ENCODE data around the gene IRGC.

Gene IRGC

GRCh38 chr19:43762814-43763213 is 46.9 kb downstream of the IRGC start:
- TF ChIP-seq, protein P1, sequence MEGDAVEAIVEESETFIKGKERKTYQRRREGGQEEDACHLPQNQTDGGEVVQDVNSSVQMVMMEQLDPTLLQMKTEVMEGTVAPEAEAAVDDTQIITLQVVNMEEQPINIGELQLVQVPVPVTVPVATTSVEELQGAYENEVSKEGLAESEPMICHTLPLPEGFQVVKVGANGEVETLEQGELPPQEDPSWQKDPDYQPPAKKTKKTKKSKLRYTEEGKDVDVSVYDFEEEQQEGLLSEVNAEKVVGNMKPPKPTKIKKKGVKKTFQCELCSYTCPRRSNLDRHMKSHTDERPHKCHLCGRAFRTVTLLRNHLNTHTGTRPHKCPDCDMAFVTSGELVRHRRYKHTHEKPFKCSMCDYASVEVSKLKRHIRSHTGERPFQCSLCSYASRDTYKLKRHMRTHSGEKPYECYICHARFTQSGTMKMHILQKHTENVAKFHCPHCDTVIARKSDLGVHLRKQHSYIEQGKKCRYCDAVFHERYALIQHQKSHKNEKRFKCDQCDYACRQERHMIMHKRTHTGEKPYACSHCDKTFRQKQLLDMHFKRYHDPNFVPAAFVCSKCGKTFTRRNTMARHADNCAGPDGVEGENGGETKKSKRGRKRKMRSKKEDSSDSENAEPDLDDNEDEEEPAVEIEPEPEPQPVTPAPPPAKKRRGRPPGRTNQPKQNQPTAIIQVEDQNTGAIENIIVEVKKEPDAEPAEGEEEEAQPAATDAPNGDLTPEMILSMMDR (IDR thresholded peaks at IDR 0.05) = no peak

GRCh38 chr19:43763473-43763939 is 47.6 kb downstream of the IRGC start:
- TF ChIP-seq, protein P1 (IDR thresholded peaks at IDR 0.05) = no peak

DNA sequence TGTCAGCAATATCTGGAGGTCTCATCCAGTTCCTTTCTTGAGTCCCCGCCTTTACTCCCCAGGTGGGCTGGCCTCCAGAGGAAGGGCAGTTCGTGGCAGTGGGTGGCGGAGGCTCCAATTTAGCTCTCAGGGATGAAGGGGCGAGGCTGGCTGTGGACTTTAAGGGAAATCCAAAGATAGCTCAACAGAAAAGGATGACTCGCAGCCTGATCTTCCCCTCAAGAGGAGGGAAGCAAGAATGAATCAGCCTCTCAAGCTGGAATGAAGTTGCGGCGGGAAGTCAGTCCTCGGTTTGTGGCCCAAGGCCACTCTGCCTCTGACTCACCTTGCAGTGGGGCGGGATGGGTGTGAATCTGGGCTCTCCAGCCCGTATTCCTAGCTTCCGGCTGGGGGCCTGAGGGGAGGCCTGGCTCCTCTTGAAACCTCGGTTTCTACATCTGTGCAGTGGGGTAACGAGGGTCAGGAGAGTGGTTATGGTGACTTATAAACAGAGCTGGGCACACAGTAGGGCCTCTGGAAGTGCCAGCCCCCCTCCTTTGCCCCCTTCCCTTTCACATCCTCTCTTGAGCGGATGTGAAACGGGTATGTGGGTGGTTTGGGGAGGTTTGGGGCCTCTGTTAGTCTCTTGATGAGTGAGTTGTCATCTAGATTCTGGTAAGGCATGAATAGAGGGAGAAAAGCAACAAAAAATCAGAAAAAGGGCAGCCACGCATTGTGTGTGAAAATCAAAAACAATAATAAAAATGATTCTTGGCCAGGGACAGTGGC is 49.4 kb downstream of the IRGC start:
- TF ChIP-seq, protein P1 (IDR thresholded peaks at IDR 0.05) = no peak

GRCh38 chr19:43766755-43767043 is 50.8 kb downstream of the IRGC start:
- TF ChIP-seq, protein P1 (IDR thresholded peaks at IDR 0.05) = no peak

GRCh38 chr19:43767316-43767715 is 51.4 kb downstream of the IRGC start:
- TF ChIP-seq, protein P1 (IDR thresholded peaks at IDR 0.05) = no peak

GRCh38 chr19:43767818-43768217 is 51.9 kb downstream of the IRGC start:
- TF ChIP-seq, protein P1 (IDR thresholded peaks at IDR 0.05) = no peak

- TF ChIP-seq, protein P1 (IDR thresholded peaks at IDR 0.05) = no peak
Observed at GRCh38 chr19:43768273-43769050, 52.6 kb downstream of the IRGC start.

Measured in LNCAP (cell line).